Measurements from ENCODE around the gene PAF1. TPM values are rescaled to one million over a fixed set of nuclear protein-coding genes. Genes with fewer than 3 reads are reported as not detected.

The PAF1 gene
- polyA plus RNA-seq, 1 donor (not counting 4 experiments of a cell fraction or from before 2014, with no cell fraction given) = 39.4 TPM

DNA sequence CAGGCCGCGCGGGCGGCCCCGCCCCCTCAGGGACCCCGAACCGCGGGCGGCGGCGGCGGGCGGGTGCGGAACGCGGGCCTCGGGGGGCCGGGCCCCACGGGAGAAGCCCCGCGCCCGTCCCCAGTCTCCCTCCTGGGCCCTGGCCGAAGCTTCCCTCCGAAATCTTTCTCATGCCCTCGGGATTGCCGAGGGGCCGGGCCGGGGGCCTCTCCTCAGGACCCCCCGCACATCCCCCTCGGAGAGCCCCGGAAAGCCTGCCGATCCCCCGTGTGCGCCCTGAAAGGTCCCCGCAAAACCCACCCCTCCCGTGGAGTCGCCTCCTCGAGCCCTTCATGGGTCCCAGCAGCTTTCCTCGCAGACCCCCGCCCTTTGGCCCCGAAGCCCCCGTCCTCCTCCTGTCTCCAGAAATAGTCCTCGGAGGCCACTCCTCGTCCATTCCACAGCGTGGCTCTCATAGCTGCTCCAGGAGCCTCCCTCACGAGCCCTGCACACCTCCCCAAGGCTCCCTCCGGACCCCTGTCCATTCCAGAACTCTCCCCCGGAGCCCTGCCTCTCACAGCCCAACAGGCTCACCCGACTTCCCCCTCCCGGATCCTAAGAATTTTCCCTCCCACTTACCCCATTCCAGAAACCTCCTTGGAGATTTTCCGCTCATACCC, 48.1 kb downstream of the PAF1 start:
- peak overlapping the region; percentile 91 for H3K4me2 ChIP-seq (ENCODE audit: control insufficient read depth, extremely low read depth, insufficient read depth, low read depth, low read length)
- TF ChIP-seq EZH2 (IDR thresholded peaks at IDR 0.05; ENCODE audit: low read length) (no peak), CTCF (optimal IDR thresholded peaks at IDR 0.05 in 1 of 3, IDR thresholded peaks at IDR 0.05 in 1 of 3, conservative IDR thresholded peaks at IDR 0.05 in 1 of 3; ENCODE audit: extremely low read depth in 1 of 3, insufficient read depth in 2 of 3, low read length in 3 of 3) (no peak)
- H3K27me3 ChIP-seq (ENCODE audit: control insufficient read depth, extremely low read depth, insufficient read depth, low read length) = no peaks in the 10 kb centered on the region
- H4K20me1 ChIP-seq (ENCODE audit: control insufficient read depth, extremely low read depth, insufficient read depth, low read length) = no peaks in the 10 kb centered on the region
- DNase-seq (ENCODE audit: low read depth, low spot score) = no peak
- peak overlapping the region; percentile 69 for H3K27ac ChIP-seq (ENCODE audit: control insufficient read depth, insufficient read depth, low read length)
- no peak overlapping the region for H2AFZ ChIP-seq (ENCODE audit: control insufficient read depth, low read length)
- H3K9me1 ChIP-seq (ENCODE audit: control insufficient read depth, extremely low read depth, insufficient read depth, low read length) = peaks cover 2% of the 10 kb centered on the region
- FAIRE-seq = no peak
- H3K9me3 ChIP-seq (ENCODE audit: control insufficient read depth, low read depth, low read length) = no peaks in the 10 kb centered on the region
- H3K9ac ChIP-seq (ENCODE audit: control insufficient read depth, extremely low read depth, insufficient read depth, low read length) = peak overlapping the region; percentile 88
- peaks cover 3 to 5% of the 10 kb centered on the region in 2 experiments for H3K36me3 ChIP-seq (ENCODE audit: control insufficient read depth in 2 of 2, extremely low read depth in 1 of 2, insufficient read depth in 2 of 2, low read length in 2 of 2)
- H3K79me2 ChIP-seq (ENCODE audit: control insufficient read depth, insufficient read depth, low read length) = peaks cover 42% of the 10 kb centered on the region
- H3K4me3 ChIP-seq (ENCODE audit: control insufficient read depth in 2 of 3, extremely low read depth in 1 of 3, insufficient read depth in 2 of 3, low read depth in 1 of 3, low read length in 3 of 3) = peak overlapping the region; percentile 80 to 91 (median 85)
- dilution Hi-C loops (cut with MboI; ENCODE audit: extremely low pct_ligation_motif_present, low sequenced_read_pairs) = no loop called here
- peaks cover 12% of the 10 kb centered on the region for H3K4me1 ChIP-seq (ENCODE audit: control insufficient read depth, extremely low read depth, insufficient read depth, low read length)

DNA sequence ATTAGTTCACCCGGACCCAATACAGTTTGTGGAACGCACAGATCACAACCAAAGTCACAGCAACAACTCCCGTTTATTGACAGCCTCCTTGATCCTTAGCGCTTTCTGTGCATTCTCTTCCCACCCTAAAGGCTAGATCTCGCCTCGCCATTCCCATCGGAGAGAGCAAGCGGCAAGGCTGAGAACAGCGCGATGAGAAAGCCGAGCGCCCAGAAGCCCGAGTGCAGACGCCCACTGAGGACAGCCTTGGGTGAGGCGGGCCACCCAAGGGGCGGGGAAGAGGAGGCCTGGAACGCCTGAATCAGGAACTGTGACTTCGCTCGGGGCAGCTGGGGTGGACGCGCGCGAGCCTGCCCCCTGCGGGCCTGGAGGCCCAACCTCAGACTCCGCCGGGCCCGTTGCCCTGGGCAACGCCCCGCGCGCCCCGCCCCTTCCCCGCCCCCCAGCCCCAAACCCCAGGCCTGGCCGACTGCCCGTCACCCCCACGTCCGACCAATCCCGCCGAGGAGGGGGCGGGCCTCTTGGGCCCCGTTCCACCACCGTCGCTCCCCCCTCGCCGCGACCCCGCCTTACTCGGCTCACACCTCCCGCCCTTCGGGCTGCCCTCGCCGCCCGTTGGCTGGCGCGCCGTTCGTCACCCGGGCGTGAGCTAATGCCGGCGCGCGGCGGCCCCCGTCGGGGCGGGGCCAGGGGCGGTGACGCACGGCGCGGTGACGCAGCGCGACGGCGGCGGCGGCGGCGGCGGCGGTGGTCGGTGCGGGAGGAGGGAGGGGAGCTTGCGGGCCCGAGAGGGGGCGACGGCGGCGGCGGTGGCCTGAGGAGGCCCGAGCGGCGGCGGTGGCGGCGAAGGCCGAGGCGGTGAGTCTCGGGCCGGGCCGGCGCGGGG, 48.9 kb downstream of the PAF1 start, which contains the start of gene SAMD4B:
Gene SAMD4B (plus strand): TSS at position 703 of the 886 bp plus-strand sequence. CDS start 14,473 bp downstream, outside the sequence.
- peak; percentile 86 for DNase-seq (ENCODE audit: low read depth, low spot score)
- H3K36me3 ChIP-seq (ENCODE audit: control insufficient read depth in 2 of 2, extremely low read depth in 1 of 2, insufficient read depth in 2 of 2, low read length in 2 of 2) = peaks cover 0 to 5% of the 10 kb centered on the region in 2 experiments
- H3K79me2 ChIP-seq (ENCODE audit: control insufficient read depth, insufficient read depth, low read length) = peaks cover 35% of the 10 kb centered on the region
- H3K9ac ChIP-seq (ENCODE audit: control insufficient read depth, extremely low read depth, insufficient read depth, low read length) = peak within 1 kb of the TSS; percentile 88
- peak within 1 kb of the TSS; percentile 86 to 98 (median 91) for H3K4me3 ChIP-seq (ENCODE audit: control insufficient read depth in 2 of 3, extremely low read depth in 1 of 3, insufficient read depth in 2 of 3, low read depth in 1 of 3, low read length in 3 of 3)
- H3K4me1 ChIP-seq (ENCODE audit: control insufficient read depth, extremely low read depth, insufficient read depth, low read length) = peaks cover 12% of the 10 kb centered on the region
- H3K9me1 ChIP-seq (ENCODE audit: control insufficient read depth, extremely low read depth, insufficient read depth, low read length) = peaks cover 2% of the 10 kb centered on the region
- no peaks in the 10 kb centered on the region for H3K9me3 ChIP-seq (ENCODE audit: control insufficient read depth, low read depth, low read length)
- peak within 1 kb of the TSS; percentile 99 for H2AFZ ChIP-seq (ENCODE audit: control insufficient read depth, low read length)
- TF ChIP-seq EZH2 (IDR thresholded peaks at IDR 0.05; ENCODE audit: low read length) = no peak
- peak; percentile 41 to 87 (median 70) for TF ChIP-seq CTCF (optimal IDR thresholded peaks at IDR 0.05 in 1 of 3, IDR thresholded peaks at IDR 0.05 in 1 of 3, conservative IDR thresholded peaks at IDR 0.05 in 1 of 3; ENCODE audit: extremely low read depth in 1 of 3, insufficient read depth in 2 of 3, low read length in 3 of 3)
- H3K27me3 ChIP-seq (ENCODE audit: control insufficient read depth, extremely low read depth, insufficient read depth, low read length) = no peaks in the 10 kb centered on the region
- peak within 1 kb of the TSS; percentile 91 for H3K4me2 ChIP-seq (ENCODE audit: control insufficient read depth, extremely low read depth, insufficient read depth, low read depth, low read length)
- peak within 1 kb of the TSS; percentile 80 for H3K27ac ChIP-seq (ENCODE audit: control insufficient read depth, insufficient read depth, low read length)
- peak; percentile 67 for FAIRE-seq
- H4K20me1 ChIP-seq (ENCODE audit: control insufficient read depth, extremely low read depth, insufficient read depth, low read length) = no peaks in the 10 kb centered on the region
- dilution Hi-C loops (cut with MboI; ENCODE audit: extremely low pct_ligation_motif_present, low sequenced_read_pairs) = no loop called here

Measured in keratinocyte (primary cell).